H9 (cell line): ENCODE results near the gene EDC3. TPM values are rescaled to one million over a fixed set of nuclear protein-coding genes. Genes with fewer than 3 reads are reported as not detected.

Experiments used
- DNase-seq: peaks from one replicate; pipeline ENCODE4 v3.0.0-alpha.2; 2017
- H2AFZ ChIP-seq: one replicate; pipeline ENCODE4 v1.6.1; 2013; ENCODE audit warnings: mild to moderate bottlenecking, low read length, control low read depth, moderate library complexity
- H2AK5ac ChIP-seq: 2 replicates; pipeline ENCODE4 v1.6.1; 2013; ENCODE audit warnings: low read length, control low read depth, mixed read lengths; ENCODE audit not compliant: insufficient read length
- H2BK120ac ChIP-seq: one replicate; pipeline ENCODE4 v1.6.1; 2013; ENCODE audit warnings: low read depth, mild to moderate bottlenecking, low read length, control low read depth, inconsistent platforms; ENCODE audit not compliant: poor library complexity, severe bottlenecking
- H2BK12ac ChIP-seq: 2 replicates; pipeline ENCODE4 v1.6.1; 2013; ENCODE audit warnings: low read length, control low read depth, mixed read lengths, low read depth; ENCODE audit not compliant: insufficient read length
- H2BK15ac ChIP-seq: 2 replicates; pipeline ENCODE4 v1.6.1; 2013; ENCODE audit warnings: low read depth, low read length, control low read depth
- H2BK20ac ChIP-seq: one replicate; pipeline ENCODE4 v1.6.1; 2013; ENCODE audit warnings: low read depth, mild to moderate bottlenecking, low read length, control low read depth, inconsistent platforms; ENCODE audit not compliant: poor library complexity, severe bottlenecking
- H2BK5ac ChIP-seq: 2 replicates; pipeline ENCODE4 v1.6.1; 2013; ENCODE audit warnings: low read length, control low read depth, mixed read lengths; ENCODE audit not compliant: insufficient read length
- H3K14ac ChIP-seq: 2 replicates; pipeline ENCODE4 v1.6.1; 2013; ENCODE audit warnings: low read length, control low read depth; ENCODE audit not compliant: insufficient read depth
- H3K18ac ChIP-seq: 2 replicates; pipeline ENCODE4 v1.6.1; 2013; ENCODE audit warnings: low read depth, mild to moderate bottlenecking, mixed read lengths, low read length, control low read depth; ENCODE audit not compliant: insufficient read length
- H3K23ac ChIP-seq: 2 replicates; pipeline ENCODE4 v1.6.1; 2013; ENCODE audit warnings: low read length, control low read depth, mixed read lengths, low read depth; ENCODE audit not compliant: insufficient read length
- H3K23me2 ChIP-seq: 2 replicates; pipeline ENCODE4 v1.6.1; 2013; ENCODE audit warnings: low read depth, mild to moderate bottlenecking, mixed read lengths, low read length, control low read depth; ENCODE audit not compliant: insufficient read length, poor library complexity, severe bottlenecking
- H3K27ac ChIP-seq: 2 replicates; pipeline ENCODE4 v1.5.1; 2013; ENCODE audit warnings: low read length, control low read depth, mixed read lengths, low read depth; ENCODE audit not compliant: insufficient read length
- H3K27me3 ChIP-seq: 2 replicates; pipeline ENCODE4 v1.6.1; 2013; ENCODE audit warnings: low read length, control low read depth, inconsistent platforms; ENCODE audit not compliant: insufficient read depth
- H3K4ac ChIP-seq: 2 replicates; pipeline ENCODE4 v1.6.1; 2013; ENCODE audit warnings: low read depth, mild to moderate bottlenecking, control low read depth, inconsistent platforms, low read length, moderate library complexity
- H3K4me1 ChIP-seq: 2 replicates; pipeline ENCODE4 v1.6.1; 2013; ENCODE audit warnings: low read length, control low read depth, inconsistent platforms; ENCODE audit not compliant: insufficient read depth
- H3K4me2 ChIP-seq: 2 replicates; pipeline ENCODE4 v1.6.1; 2013; ENCODE audit warnings: low read length, control low read depth, mixed read lengths; ENCODE audit not compliant: insufficient read length, insufficient read depth
- H3K56ac ChIP-seq: 2 replicates; pipeline ENCODE4 v1.6.1; 2013; ENCODE audit warnings: low read depth, mild to moderate bottlenecking, mixed read lengths, low read length, control low read depth; ENCODE audit not compliant: insufficient read length
- H3K79me1 ChIP-seq: 2 replicates; pipeline ENCODE4 v1.6.1; 2013; ENCODE audit warnings: low read depth, mild to moderate bottlenecking, moderate library complexity, low read length, control low read depth, inconsistent platforms; ENCODE audit not compliant: insufficient read depth, poor library complexity, severe bottlenecking
- H3K79me2 ChIP-seq: 2 replicates; pipeline ENCODE4 v1.6.1; 2013; ENCODE audit warnings: low read length, control low read depth, inconsistent platforms; ENCODE audit not compliant: insufficient read depth
- H3K9ac ChIP-seq: 2 replicates; pipeline ENCODE4 v1.6.1; 2013; ENCODE audit warnings: low read length, control low read depth, mixed read lengths; ENCODE audit not compliant: insufficient read length; ENCODE audit errors: extremely low read depth
- H3K9me3 ChIP-seq: one replicate; pipeline ENCODE4 v1.6.1; 2013; ENCODE audit warnings: low read depth, low read length, inconsistent platforms; ENCODE audit not compliant: control insufficient read depth
- H3T11ph ChIP-seq: one replicate; pipeline ENCODE4 v1.6.1; 2013; ENCODE audit warnings: mild to moderate bottlenecking, low read length, control low read depth, inconsistent platforms
- H4K20me1 ChIP-seq: one replicate; pipeline ENCODE4 v1.6.1; 2013; ENCODE audit not compliant: control insufficient read depth, insufficient read length, insufficient read depth
- H4K5ac ChIP-seq: 2 replicates; pipeline ENCODE4 v1.6.1; 2013; ENCODE audit warnings: low read depth, mild to moderate bottlenecking, mixed read lengths, low read length, control low read depth; ENCODE audit not compliant: insufficient read length
- H4K8ac ChIP-seq: replicated peaks from 2 replicates; pipeline ENCODE4 v1.6.1; 2013; ENCODE audit warnings: low read length, control low read depth, mixed read lengths, low read depth; ENCODE audit not compliant: insufficient read length
- H4K91ac ChIP-seq: 2 replicates; pipeline ENCODE4 v1.6.1; 2013; ENCODE audit warnings: low read depth, mild to moderate bottlenecking, moderate library complexity, mixed read lengths, low read length, control low read depth; ENCODE audit not compliant: insufficient read length
- H3K27ac Mint-ChIP-seq, 3 experiments: 2 replicates in 2 of 3; 3 replicates in 1 of 3; pipeline ENCODE4 v1.8.0; 2020 to 2021; ENCODE audit warnings: mixed read lengths in 3 of 3, mild to moderate bottlenecking in 1 of 3, moderate library complexity in 1 of 3
- H3K27me3 Mint-ChIP-seq: 2 replicates; pipeline ENCODE4 v1.8.0; 2021; ENCODE audit warnings: low read depth, mild to moderate bottlenecking, moderate library complexity, mixed read lengths
- H3K36me3 Mint-ChIP-seq, 3 experiments: 2 replicates in 2 of 3; 3 replicates in 1 of 3; pipeline ENCODE4 v1.8.0; 2020 to 2021; ENCODE audit warnings: low read depth in 3 of 3, mixed read lengths in 3 of 3; ENCODE audit not compliant: insufficient read depth in 1 of 3
- H3K4me1 Mint-ChIP-seq, 2 experiments: 2 replicates each; pipeline ENCODE4 v1.8.0; 2020; ENCODE audit warnings: mixed read lengths in 2 of 2
- H3K4me3 Mint-ChIP-seq, 2 experiments: 2 replicates in 1 of 2; 3 replicates in 1 of 2; pipeline ENCODE4 v1.8.0; 2020 to 2021; ENCODE audit warnings: mild to moderate bottlenecking in 2 of 2, mixed read lengths in 2 of 2, moderate library complexity in 1 of 2
- H3K9me3 Mint-ChIP-seq, 2 experiments: 2 replicates in 1 of 2; 3 replicates in 1 of 2; pipeline ENCODE4 v1.8.0; 2020; ENCODE audit warnings: mild to moderate bottlenecking in 2 of 2, mixed read lengths in 2 of 2, moderate library complexity in 1 of 2
- WGBS: extraction: QIAGEN DNeasy Blood & Tissue Kit; methylation state at CpG from one replicate; pipeline ENCODE4 v1.1.7; 2013; ENCODE audit warnings: missing lambda C conversion rate, low lambda C conversion rate, mixed read lengths; ENCODE audit not compliant: insufficient read length; ENCODE audit errors: extremely low coverage; 5-methylcytosine and 5-hydroxymethylcytosine counted together
- total RNA-seq: library from RNA; stranded (reverse); gene quantifications from 2 replicates; pipeline ENCODE4 v1.2.1, GENCODE V29; 2021
- TF ChIP-seq, protein P1 (sequence below): fragments of 200-600 bp; sonication (generic); conservative IDR thresholded peaks from 3 replicates; pipeline ENCODE4 v1.8.0; 2021; ENCODE audit warnings: antibody characterized with exemption, mild to moderate bottlenecking

The EDC3 gene
- total RNA-seq, 1 experiment from 2014 or later, result 60.5 TPM

DNA sequence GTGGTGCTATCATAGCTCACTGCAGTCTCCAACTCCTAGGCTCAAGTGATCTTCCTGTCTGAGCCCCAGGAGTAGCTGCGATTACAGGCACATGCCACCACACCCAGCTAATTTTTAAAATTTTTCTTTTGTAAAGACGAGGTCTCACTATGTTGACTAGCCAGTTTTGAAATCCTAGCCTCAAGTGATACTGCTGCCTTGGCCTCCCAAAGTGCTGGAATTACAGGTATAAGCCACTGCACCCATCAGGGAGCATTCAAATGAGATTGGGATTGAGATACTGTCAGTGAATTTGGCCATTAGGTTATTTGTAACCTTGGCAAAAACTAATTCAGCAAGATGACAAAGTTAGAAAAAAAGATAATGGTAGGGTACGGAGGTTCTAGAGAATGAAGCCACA lies 21.7 kb downstream of the EDC3 start:
- no peak overlapping the region for H3T11ph ChIP-seq
- H2BK15ac ChIP-seq, result no peak overlapping the region
- H2BK5ac ChIP-seq, result no peak overlapping the region
- H3K4me2 ChIP-seq, result no peak overlapping the region
- H2AK5ac ChIP-seq, result no peak overlapping the region
- no peak overlapping the region for H3K56ac ChIP-seq
- no peak overlapping the region for H4K91ac ChIP-seq
- no peaks in the 10 kb centered on the region for H4K20me1 ChIP-seq
- no CpG with 5 or more reads among the region's 3 CpGs for WGBS
- no peak overlapping the region for H2BK120ac ChIP-seq
- H2BK20ac ChIP-seq, result no peak overlapping the region
- H3K9me3 ChIP-seq, result no peaks in the 10 kb centered on the region
- H2BK12ac ChIP-seq, result no peak overlapping the region
- DNase-seq, result no peak
- no peaks in the 10 kb centered on the region for H3K4me1 ChIP-seq
- H3K9ac ChIP-seq, result no peak overlapping the region
- H3K18ac ChIP-seq, result no peak overlapping the region
- TF ChIP-seq, protein P1, sequence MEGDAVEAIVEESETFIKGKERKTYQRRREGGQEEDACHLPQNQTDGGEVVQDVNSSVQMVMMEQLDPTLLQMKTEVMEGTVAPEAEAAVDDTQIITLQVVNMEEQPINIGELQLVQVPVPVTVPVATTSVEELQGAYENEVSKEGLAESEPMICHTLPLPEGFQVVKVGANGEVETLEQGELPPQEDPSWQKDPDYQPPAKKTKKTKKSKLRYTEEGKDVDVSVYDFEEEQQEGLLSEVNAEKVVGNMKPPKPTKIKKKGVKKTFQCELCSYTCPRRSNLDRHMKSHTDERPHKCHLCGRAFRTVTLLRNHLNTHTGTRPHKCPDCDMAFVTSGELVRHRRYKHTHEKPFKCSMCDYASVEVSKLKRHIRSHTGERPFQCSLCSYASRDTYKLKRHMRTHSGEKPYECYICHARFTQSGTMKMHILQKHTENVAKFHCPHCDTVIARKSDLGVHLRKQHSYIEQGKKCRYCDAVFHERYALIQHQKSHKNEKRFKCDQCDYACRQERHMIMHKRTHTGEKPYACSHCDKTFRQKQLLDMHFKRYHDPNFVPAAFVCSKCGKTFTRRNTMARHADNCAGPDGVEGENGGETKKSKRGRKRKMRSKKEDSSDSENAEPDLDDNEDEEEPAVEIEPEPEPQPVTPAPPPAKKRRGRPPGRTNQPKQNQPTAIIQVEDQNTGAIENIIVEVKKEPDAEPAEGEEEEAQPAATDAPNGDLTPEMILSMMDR, result no peak
- no peaks in the 10 kb centered on the region for H3K27me3 ChIP-seq
- H3K79me1 ChIP-seq, result peaks cover 3% of the 10 kb centered on the region
- Mint-ChIP-seq H3K27ac (no peak overlapping the region), H3K4me1 (no peaks in the 10 kb centered on the region), H3K27me3 (no peaks in the 10 kb centered on the region), H3K4me3 (no peak overlapping the region), H3K36me3 (peaks cover 15 to 40% (median 35%) of the 10 kb centered on the region in 3 experiments; a peak in 6 of 7 replicates), H3K9me3 (no peaks in the 10 kb centered on the region)
- H4K5ac ChIP-seq, result no peak overlapping the region
- H3K23ac ChIP-seq, result no peak overlapping the region
- no peak overlapping the region for H2AFZ ChIP-seq
- H3K4ac ChIP-seq, result no peak overlapping the region
- H3K14ac ChIP-seq, result no peak overlapping the region
- H4K8ac ChIP-seq, result no peak overlapping the region
- no peak overlapping the region for H3K27ac ChIP-seq
- H3K23me2 ChIP-seq, result no peaks in the 10 kb centered on the region
- peaks cover 2% of the 10 kb centered on the region; the same call in 1 of the 2 replicates for H3K79me2 ChIP-seq
